HepG2 (cell line): ENCODE data around the gene SERPINA6. TPM values are rescaled to one million over a fixed set of nuclear protein-coding genes. Genes with fewer than 3 reads are reported as not detected.
A peak's percentile ranks its signal among the peaks of the same experiment; 100 is the strongest.

Experiments
- ATF7 ChIP-seq, 2 experiments: fragments of 450-650 bp in 1 of 2; sonication (generic) in 1 of 2; formaldehyde crosslinking in 1 of 2; IDR thresholded peaks; 2 replicates each; pipeline versions ENCODE4 v1.4.0 to v1.6.1; 2016 to 2020; ENCODE audit warnings: antibody characterized with exemption in 1 of 2, mild to moderate bottlenecking in 1 of 2, missing genetic modification reagents in 1 of 2
- ETV6 ChIP-seq: sonication (generic); formaldehyde crosslinking; conservative IDR thresholded peaks from 2 replicates; pipeline ENCODE4 v1.4.0; 2020; ENCODE audit warnings: missing genetic modification reagents
- MED13 ChIP-seq: sonication (generic); formaldehyde crosslinking; IDR thresholded peaks from 2 replicates; pipeline ENCODE4 v1.5.0; 2020; ENCODE audit warnings: missing genetic modification reagents
- MIER2 ChIP-seq: IDR thresholded peaks from 2 replicates; pipeline ENCODE4 v1.6.1; 2016; ENCODE audit warnings: missing biosample characterization, missing genetic modification reagents
- MTERF4 ChIP-seq: sonication (generic); formaldehyde crosslinking; IDR thresholded peaks from 2 replicates; pipeline ENCODE4 v1.8.0; 2023; ENCODE audit warnings: mild to moderate bottlenecking, missing genetic modification reagents
- PCBP1 ChIP-seq: fragments of 200-400 bp; formaldehyde crosslinking; IDR thresholded peaks from 2 replicates; pipeline ENCODE4 v1.6.1; 2017; ENCODE audit warnings: mild to moderate bottlenecking, low read depth, low read length, borderline replicate concordance
- THAP7 ChIP-seq: sonication (generic); formaldehyde crosslinking; IDR thresholded peaks from 2 replicates; pipeline ENCODE4 v1.8.1; 2023; ENCODE audit warnings: mild to moderate bottlenecking, missing genetic modification reagents
- ZNF205 ChIP-seq: IDR thresholded peaks from 2 replicates; pipeline ENCODE4 v1.6.1; 2018; ENCODE audit warnings: missing biosample characterization, missing genetic modification reagents
- ZNF318 ChIP-seq: sonication (generic); formaldehyde crosslinking; IDR thresholded peaks from 2 replicates; pipeline ENCODE4 v1.4.0; 2020; ENCODE audit warnings: mild to moderate bottlenecking, missing genetic modification reagents
- ZNF354B ChIP-seq: sonication (generic); formaldehyde crosslinking; IDR thresholded peaks from 2 replicates; pipeline ENCODE4 v1.8.0; 2022; ENCODE audit warnings: mild to moderate bottlenecking, missing genetic modification reagents
- ZNF7 ChIP-seq: IDR thresholded peaks from 2 replicates; pipeline ENCODE4 v1.6.1; 2016; ENCODE audit warnings: missing biosample characterization, missing genetic modification reagents
- ZNF770 ChIP-seq: sonication (generic); formaldehyde crosslinking; IDR thresholded peaks from 2 replicates; pipeline ENCODE4 v1.5.0; 2020; ENCODE audit warnings: mild to moderate bottlenecking, missing genetic modification reagents
- ZNF800 ChIP-seq: sonication (generic); formaldehyde crosslinking; IDR thresholded peaks from 2 replicates; pipeline ENCODE4 v1.4.0; 2020; ENCODE audit warnings: missing genetic modification reagents
- ZSCAN31 ChIP-seq: sonication (generic); formaldehyde crosslinking; IDR thresholded peaks from 2 replicates; pipeline ENCODE4 v1.5.0; 2020; ENCODE audit warnings: low read depth, mild to moderate bottlenecking, missing genetic modification reagents
- polyA plus RNA-seq, 8 experiments: library from polyadenylated mRNA; depleted of rRNA in 3 of 8; stranded (reverse) in 7 of 8; unstranded in 1 of 8; fragments of >200 nt; fragmentation: Illumina TruSeq in 4 of 8; extraction: Trizol in 4 of 8; gene quantifications; 2 replicates each; pipeline versions ENCODE4 v1.2.1 to v1.2.3, GENCODE V29; 2011 to 2016; ENCODE audit warnings: low read depth in 4 of 8, missing spikeins in 1 of 8, mixed read lengths in 1 of 8; ENCODE audit not compliant: insufficient read depth in 1 of 8
- total RNA-seq, 5 experiments: library from RNA; depleted of rRNA; stranded (reverse); fragments of >200 nt; fragmentation: Illumina TruSeq; extraction: Trizol; gene quantifications; 2 replicates each; pipeline ENCODE4 v1.2.3, GENCODE V29; 2016; ENCODE audit warnings: low read depth in 1 of 5

The SERPINA6 gene
- total and polyA plus RNA-seq, 2 of the 13 experiments (the other 11 are each of a cell fraction or from before 2014, with no cell fraction given): 260 to 333 TPM

- TF ChIP-seq ETV6 (CRISPR knock-in tag) (no peak), ZNF800 (CRISPR knock-in tag) (no peak), ZNF7 (CRISPR knock-in tag) (no peak), MTERF4 (no peak), ZNF354B (CRISPR knock-in tag) (peak; percentile 41; the same call in 1 of the 2 replicates), MIER2 (CRISPR knock-in tag) (peak; percentile 8; the same call in 1 of the 2 replicates), MED13 (CRISPR knock-in tag) (peak; percentile 62; the same call in 1 of the 2 replicates), PCBP1 (no peak), ATF7 (IDR thresholded peaks at IDR 0.05) (no peak), ATF7 (CRISPR knock-in tag; IDR thresholded peaks at IDR 0.05) (no peak), THAP7 (peak; percentile 86), ZNF770 (CRISPR knock-in tag) (no peak), ZNF205 (CRISPR knock-in tag) (no peak), ZSCAN31 (no peak), ZNF318 (CRISPR knock-in tag) (no peak)
Measured at GRCh38 chr14:94322648-94323570, at the start of gene SERPINA6 (continued).
